Astrocyte (in vitro differentiated cells and primary cell): ENCODE data around the gene ADAP1. TPM values are rescaled to one million over a fixed set of nuclear protein-coding genes. Genes with fewer than 3 reads are reported as not detected.
A peak's percentile ranks its signal among the peaks of the same experiment; 100 is the strongest.

Experiments
- DNase-seq: peaks from one replicate; pipeline ENCODE4 v3.0.0-alpha.2; 2010; ENCODE audit warnings: low read depth
- FAIRE-seq: peaks from 2 replicates; lab custom pipeline; 2011; peaks lifted over from hg19 to GRCh38; lab: Jason Lieb, UNC
- H2AFZ ChIP-seq: 2 replicates; pipeline ENCODE4 v1.6.0; 2012; ENCODE audit warnings: low read depth, low read length, inconsistent platforms
- H3K27ac ChIP-seq: 2 replicates; pipeline ENCODE4 v1.5.1; 2011; ENCODE audit warnings: low read depth, low read length, inconsistent platforms
- H3K27me3 ChIP-seq: 2 replicates; pipeline ENCODE4 v1.6.0; 2011; ENCODE audit warnings: low read length, inconsistent platforms; ENCODE audit not compliant: insufficient read depth
- H3K36me3 ChIP-seq: 2 replicates; pipeline ENCODE4 v1.5.1; 2011; ENCODE audit warnings: low read length, inconsistent platforms; ENCODE audit not compliant: insufficient read depth
- H3K4me1 ChIP-seq: 2 replicates; pipeline ENCODE4 v1.5.1; 2011; ENCODE audit warnings: low read length, inconsistent platforms; ENCODE audit not compliant: insufficient read depth
- H3K4me2 ChIP-seq: 2 replicates; pipeline ENCODE4 v1.6.0; 2012; ENCODE audit warnings: low read length, inconsistent platforms
- H3K4me3 ChIP-seq: 2 replicates; pipeline ENCODE4 v1.5.1; 2011; ENCODE audit warnings: low read depth, mild to moderate bottlenecking, low read length, inconsistent platforms; ENCODE audit not compliant: insufficient read depth
- H3K79me2 ChIP-seq: 2 replicates; pipeline ENCODE4 v1.6.0; 2012; ENCODE audit warnings: mild to moderate bottlenecking, low read length, inconsistent platforms; ENCODE audit not compliant: insufficient read depth
- H3K9ac ChIP-seq: 2 replicates; pipeline ENCODE4 v1.6.0; 2012; ENCODE audit warnings: mild to moderate bottlenecking, low read length, inconsistent platforms
- H3K9me3 ChIP-seq: 2 replicates; pipeline ENCODE4 v1.5.1; 2012; ENCODE audit warnings: low read depth, mild to moderate bottlenecking, low read length, inconsistent platforms; ENCODE audit not compliant: insufficient read depth
- H4K20me1 ChIP-seq: 2 replicates; pipeline ENCODE4 v1.6.0; 2012; ENCODE audit warnings: low read length, inconsistent platforms; ENCODE audit not compliant: insufficient read depth
- H3K27ac Mint-ChIP-seq: one replicate; pipeline ENCODE4 v1.8.0; 2021; ENCODE audit warnings: mild to moderate bottlenecking, mixed read lengths; ENCODE audit not compliant: unreplicated experiment
- H3K27me3 Mint-ChIP-seq: one replicate; pipeline ENCODE4 v1.8.0; 2021; ENCODE audit warnings: low read depth, mixed read lengths; ENCODE audit not compliant: unreplicated experiment
- H3K36me3 Mint-ChIP-seq: one replicate; pipeline ENCODE4 v1.8.0; 2021; ENCODE audit warnings: low read depth, mixed read lengths; ENCODE audit not compliant: unreplicated experiment
- H3K4me1 Mint-ChIP-seq: one replicate; pipeline ENCODE4 v1.8.0; 2021; ENCODE audit warnings: low read depth, mixed read lengths; ENCODE audit not compliant: unreplicated experiment
- H3K4me3 Mint-ChIP-seq: one replicate; pipeline ENCODE4 v1.8.0; 2021; ENCODE audit warnings: mild to moderate bottlenecking, moderate library complexity, mixed read lengths; ENCODE audit not compliant: unreplicated experiment
- H3K9me3 Mint-ChIP-seq: one replicate; pipeline ENCODE4 v1.8.0; 2021; ENCODE audit warnings: mild to moderate bottlenecking, mixed read lengths; ENCODE audit not compliant: unreplicated experiment
- CTCF ChIP-seq: IDR thresholded peaks from 2 replicates; pipeline ENCODE4 v1.5.1; 2011; ENCODE audit warnings: low read depth, mild to moderate bottlenecking, inconsistent platforms, low read length, moderate library complexity; ENCODE audit not compliant: insufficient read depth
- EZH2 ChIP-seq: IDR thresholded peaks from 2 replicates; pipeline ENCODE4 v1.6.1; 2012; ENCODE audit warnings: mild to moderate bottlenecking, low read length, inconsistent platforms; ENCODE audit not compliant: insufficient read depth
- total RNA-seq: library from RNA; stranded (reverse); gene quantifications from 2 replicates; pipeline ENCODE4 v1.2.1, GENCODE V29; 2021

The ADAP1 gene
- total RNA-seq, 1 donor from 2014 or later, result 4.8 TPM

GRCh38 chr7:876077-876971 lies 78.2 kb downstream of the ADAP1 start, which contains the start of gene GET4:
Gene GET4, plus strand, starts transcription at chr7:876554. Its CDS starts 92 bp downstream, at chr7:876646.
- Mint-ChIP-seq H3K36me3 (peaks cover 8% of the 10 kb centered on the region), H3K4me1 (peaks cover 10% of the 10 kb centered on the region), H3K27ac (peak within 1 kb of the TSS; percentile 81), H3K27me3 (no peaks in the 10 kb centered on the region), H3K9me3 (no peaks in the 10 kb centered on the region), H3K4me3 (peak within 1 kb of the TSS; percentile 89)
- Histone ChIP-seq H3K36me3 (peaks cover 14% of the 10 kb centered on the region), H3K9ac (peak within 1 kb of the TSS; percentile 94), H3K27me3 (no peaks in the 10 kb centered on the region), H4K20me1 (peaks cover 37% of the 10 kb centered on the region), H2AFZ (peak within 1 kb of the TSS; percentile 70), H3K4me2 (peak within 1 kb of the TSS; percentile 94), H3K79me2 (peaks cover 41% of the 10 kb centered on the region), H3K4me3 (peak within 1 kb of the TSS; percentile 76), H3K9me3 (no peaks in the 10 kb centered on the region), H3K4me1 (no peaks in the 10 kb centered on the region), H3K27ac (peak within 1 kb of the TSS; percentile 76)
- DNase-seq (peak; percentile 90), FAIRE-seq (no peak)
- no peak for TF ChIP-seq EZH2
- TF ChIP-seq CTCF, result no peak

GRCh38 chr7:875476-876076 lies 78.9 kb downstream of the ADAP1 start:
- DNase-seq (no peak), FAIRE-seq (no peak)
- Mint-ChIP-seq H3K36me3 (peaks cover 9% of the 10 kb centered on the region), H3K4me3 (no peak overlapping the region), H3K4me1 (peaks cover 9% of the 10 kb centered on the region), H3K9me3 (no peaks in the 10 kb centered on the region), H3K27ac (no peak overlapping the region), H3K27me3 (no peaks in the 10 kb centered on the region)
- Histone ChIP-seq H3K4me3 (no peak overlapping the region), H3K9ac (no peak overlapping the region), H3K4me1 (no peaks in the 10 kb centered on the region), H3K27ac (peak overlapping the region; percentile 67), H2AFZ (peak overlapping the region; percentile 50), H3K4me2 (peak overlapping the region; percentile 64), H3K36me3 (peaks cover 17% of the 10 kb centered on the region), H3K79me2 (peaks cover 34% of the 10 kb centered on the region), H4K20me1 (peaks cover 31% of the 10 kb centered on the region), H3K27me3 (no peaks in the 10 kb centered on the region), H3K9me3 (no peaks in the 10 kb centered on the region)
- no peak for TF ChIP-seq EZH2
- TF ChIP-seq CTCF, result no peak
